WTC11 (cell line): Measurements from ENCODE around the gene DSTYK. TPM values are rescaled to one million over a fixed set of nuclear protein-coding genes. Genes with fewer than 3 reads are reported as not detected.

ENCODE experiments used
- ATAC-seq: fragments of 200-7000 bp; cut with Tn5 transposase; 2 replicates; pipeline ENCODE4 v1.10.0; 2021; ENCODE audit warnings: mild to moderate bottlenecking, moderate library complexity
- CTCF ChIA-PET: fragments of 300-600 bp; sonication (Branson Sonifier 250); formaldehyde crosslinking; loops from one replicate; lab custom pipeline; 2021; ENCODE audit warnings: antibody characterized with exemption; lab: Charles Lee
- POLR2A ChIA-PET: fragments of 350-600 bp; sonication (Branson Sonifier 250); formaldehyde crosslinking; loops from one replicate; lab custom pipeline; 2021; ENCODE audit warnings: antibody characterized with exemption; lab: Charles Lee
- DNase-seq: peaks from one replicate; pipeline ENCODE4 v3.0.0; 2021; ENCODE audit warnings: low spot score
- H3K27ac Mint-ChIP-seq: 2 replicates; pipeline ENCODE4 v1.8.0; 2021; ENCODE audit warnings: mixed read lengths
- H3K27me3 Mint-ChIP-seq: 2 replicates; pipeline ENCODE4 v1.8.0; 2021; ENCODE audit warnings: low read depth, mild to moderate bottlenecking, moderate library complexity, mixed read lengths
- H3K36me3 Mint-ChIP-seq: 2 replicates; pipeline ENCODE4 v1.8.0; 2021; ENCODE audit warnings: mixed read lengths
- H3K4me1 Mint-ChIP-seq: 2 replicates; pipeline ENCODE4 v1.8.0; 2022; ENCODE audit warnings: mixed read lengths
- H3K4me3 Mint-ChIP-seq: 2 replicates; pipeline ENCODE4 v1.8.0; 2021; ENCODE audit warnings: mild to moderate bottlenecking, moderate library complexity, mixed read lengths
- H3K9me3 Mint-ChIP-seq: 2 replicates; pipeline ENCODE4 v1.8.0; 2021; ENCODE audit warnings: mixed read lengths
- AFF4 ChIP-seq: sonication (generic); formaldehyde crosslinking; IDR thresholded peaks from 2 replicates; pipeline ENCODE4 v1.8.1; 2023; ENCODE audit warnings: mild to moderate bottlenecking, missing genetic modification reagents, borderline replicate concordance
- CBFB ChIP-seq: sonication (generic); formaldehyde crosslinking; IDR thresholded peaks from 2 replicates; pipeline ENCODE4 v1.8.1; 2022; ENCODE audit warnings: mild to moderate bottlenecking, low read depth, missing genetic modification reagents
- E2F1 ChIP-seq: sonication (generic); formaldehyde crosslinking; IDR thresholded peaks from 2 replicates; pipeline ENCODE4 v1.8.0; 2022; ENCODE audit warnings: mild to moderate bottlenecking, missing genetic modification reagents
- E2F5 ChIP-seq: sonication (generic); formaldehyde crosslinking; IDR thresholded peaks from 2 replicates; pipeline ENCODE4 v1.8.1; 2022; ENCODE audit warnings: mild to moderate bottlenecking, moderate library complexity, missing genetic modification reagents
- FOXP1 ChIP-seq: sonication (generic); formaldehyde crosslinking; IDR thresholded peaks from 2 replicates; pipeline ENCODE4 v1.8.0; 2022; ENCODE audit warnings: missing genetic modification reagents, mild to moderate bottlenecking, moderate library complexity, borderline replicate concordance
- IRF2 ChIP-seq: sonication (generic); formaldehyde crosslinking; IDR thresholded peaks from 2 replicates; pipeline ENCODE4 v1.8.0; 2022; ENCODE audit warnings: low read depth, missing genetic modification reagents, borderline replicate concordance
- NFATC4 ChIP-seq: fragments of 250-450 bp; sonication (Bioruptor Pico); IDR thresholded peaks from 2 replicates; pipeline ENCODE4 v1.9.0; 2021; ENCODE audit warnings: mild to moderate bottlenecking
- NFE2L1 ChIP-seq: sonication (generic); formaldehyde crosslinking; IDR thresholded peaks from 2 replicates; pipeline ENCODE4 v1.8.1; 2023; ENCODE audit warnings: missing genetic modification reagents
- NR3C1 ChIP-seq: sonication (generic); formaldehyde crosslinking; conservative IDR thresholded peaks from 2 replicates; pipeline ENCODE4 v1.8.1; 2023; ENCODE audit warnings: low read depth, mild to moderate bottlenecking, missing genetic modification reagents
- STAT6 ChIP-seq: sonication (generic); formaldehyde crosslinking; conservative IDR thresholded peaks from 2 replicates; pipeline ENCODE4 v1.8.1; 2023; ENCODE audit warnings: mild to moderate bottlenecking, low read depth, missing genetic modification reagents, moderate library complexity
- USF1 ChIP-seq: sonication (generic); formaldehyde crosslinking; IDR thresholded peaks from 2 replicates; pipeline ENCODE4 v1.8.0; 2022; ENCODE audit warnings: mild to moderate bottlenecking, missing genetic modification reagents
- ZNF317 ChIP-seq: sonication (generic); formaldehyde crosslinking; IDR thresholded peaks from 2 replicates; pipeline ENCODE4 v1.8.1; 2023; ENCODE audit warnings: low read depth, mild to moderate bottlenecking, moderate library complexity, missing genetic modification reagents, borderline replicate concordance
- ZNF396 ChIP-seq: fragments of 250-450 bp; sonication (Bioruptor Pico); IDR thresholded peaks from 2 replicates; pipeline ENCODE4 v1.8.0; 2021; ENCODE audit warnings: mild to moderate bottlenecking, moderate library complexity, borderline replicate concordance
- ZNF425 ChIP-seq: fragments of 250-450 bp; sonication (Bioruptor Pico); conservative IDR thresholded peaks from 2 replicates; pipeline ENCODE4 v1.9.0; 2021; ENCODE audit warnings: mild to moderate bottlenecking
- total RNA-seq: library from RNA; stranded (reverse); gene quantifications from 3 replicates; pipeline ENCODE4 v1.2.3, GENCODE V29; 2021
- TF ChIP-seq, protein P1 (sequence below): fragments of 250-450 bp; sonication (Bioruptor Pico); IDR thresholded peaks from 2 replicates; pipeline ENCODE4 v1.9.0; 2021; ENCODE audit warnings: mild to moderate bottlenecking

DSTYK gene
- total RNA-seq, 1 experiment from 2014 or later: 11.6 TPM

GRCh38 chr1:205214756-205215155 is 3.3 kb upstream of the DSTYK start (continued):
- TF ChIP-seq E2F1 (CRISPR knock-in tag) (no peak), E2F5 (CRISPR knock-in tag) (no peak)
- TF ChIP-seq, protein P1, sequence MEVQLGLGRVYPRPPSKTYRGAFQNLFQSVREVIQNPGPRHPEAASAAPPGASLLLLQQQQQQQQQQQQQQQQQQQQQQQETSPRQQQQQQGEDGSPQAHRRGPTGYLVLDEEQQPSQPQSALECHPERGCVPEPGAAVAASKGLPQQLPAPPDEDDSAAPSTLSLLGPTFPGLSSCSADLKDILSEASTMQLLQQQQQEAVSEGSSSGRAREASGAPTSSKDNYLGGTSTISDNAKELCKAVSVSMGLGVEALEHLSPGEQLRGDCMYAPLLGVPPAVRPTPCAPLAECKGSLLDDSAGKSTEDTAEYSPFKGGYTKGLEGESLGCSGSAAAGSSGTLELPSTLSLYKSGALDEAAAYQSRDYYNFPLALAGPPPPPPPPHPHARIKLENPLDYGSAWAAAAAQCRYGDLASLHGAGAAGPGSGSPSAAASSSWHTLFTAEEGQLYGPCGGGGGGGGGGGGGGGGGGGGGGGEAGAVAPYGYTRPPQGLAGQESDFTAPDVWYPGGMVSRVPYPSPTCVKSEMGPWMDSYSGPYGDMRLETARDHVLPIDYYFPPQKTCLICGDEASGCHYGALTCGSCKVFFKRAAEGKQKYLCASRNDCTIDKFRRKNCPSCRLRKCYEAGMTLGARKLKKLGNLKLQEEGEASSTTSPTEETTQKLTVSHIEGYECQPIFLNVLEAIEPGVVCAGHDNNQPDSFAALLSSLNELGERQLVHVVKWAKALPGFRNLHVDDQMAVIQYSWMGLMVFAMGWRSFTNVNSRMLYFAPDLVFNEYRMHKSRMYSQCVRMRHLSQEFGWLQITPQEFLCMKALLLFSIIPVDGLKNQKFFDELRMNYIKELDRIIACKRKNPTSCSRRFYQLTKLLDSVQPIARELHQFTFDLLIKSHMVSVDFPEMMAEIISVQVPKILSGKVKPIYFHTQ (CRISPR knock-in tag): no peak

GRCh38 chr1:205211839-205212536 is 486 bp upstream of the DSTYK start:
- H3K9me3 Mint-ChIP-seq: no peaks in the 10 kb centered on the region
- H3K36me3 Mint-ChIP-seq: no peaks in the 10 kb centered on the region
- DNase-seq: no peak
- no peaks in the 10 kb centered on the region for H3K27me3 Mint-ChIP-seq
- POLR2A ChIA-PET: interaction anchor here (2.5 kb wide), 1 partner anchor 16 kb away, joined by 16 read pairs; the partner anchor contains the start of gene TMCC2
- peak overlapping the region; percentile 93 for H3K27ac Mint-ChIP-seq
- peaks cover 24% of the 10 kb centered on the region for H3K4me1 Mint-ChIP-seq
- CTCF ChIA-PET: interaction anchor here (0.6 to 1.0 kb wide), 2 partner anchors 16 to 126 kb away, joined by 3 to 4 read pairs; partner anchors contain the start of gene TMCC2
- no peak for TF ChIP-seq FOXP1
- TF ChIP-seq NFE2L1 (CRISPR knock-in tag): no peak
- TF ChIP-seq NR3C1 (CRISPR knock-in tag): no peak
- no peak for TF ChIP-seq NFATC4 (CRISPR knock-in tag)
- no peak for TF ChIP-seq ZNF396 (CRISPR knock-in tag)
- no peak for TF ChIP-seq IRF2 (CRISPR knock-in tag)
- TF ChIP-seq STAT6 (CRISPR knock-in tag): no peak
- no peak for TF ChIP-seq ZNF425 (CRISPR knock-in tag)
- no peak for TF ChIP-seq AFF4 (CRISPR knock-in tag)
- no peak for TF ChIP-seq USF1 (CRISPR knock-in tag)
- no peak for TF ChIP-seq CBFB
- TF ChIP-seq ZNF317 (CRISPR knock-in tag): no peak
- H3K4me3 Mint-ChIP-seq: peak overlapping the region; percentile 88
- ATAC-seq: no peak
